Caco-2 (cell line): ENCODE data around the gene PCGF3. TPM values are rescaled to one million over a fixed set of nuclear protein-coding genes. Genes with fewer than 3 reads are reported as not detected.

Source experiments
- BruUV-seq: library from RNA; stranded (reverse); fragments of 400-500 nt; replicated peaks from 2 replicates; lab custom pipeline; 2021; lab: Mats Ljungman, UMichigan
- CTCF ChIA-PET: fragments of 300-600 bp; sonication (Branson Sonifier 250); formaldehyde crosslinking; loops from one replicate; lab custom pipeline; 2022; ENCODE audit warnings: antibody characterized with exemption; lab: Charles Lee
- POLR2A ChIA-PET: fragments of 300-600 bp; sonication (Branson Sonifier 250); formaldehyde crosslinking; loops from one replicate; lab custom pipeline; 2022; ENCODE audit warnings: antibody characterized with exemption; lab: Charles Lee
- DNase-seq, 2 experiments: peaks; one replicate each; pipeline versions ENCODE4 v3.0.0 to v3.0.0-alpha.2; 2020 to 2022
- H3K27me3 ChIP-seq: replicated peaks from 2 replicates; pipeline ENCODE4 v1.6.0; 2011; ENCODE audit warnings: low read length; ENCODE audit not compliant: control insufficient read depth, insufficient read depth
- H3K36me3 ChIP-seq: 2 replicates; pipeline ENCODE4 v1.5.1; 2011; ENCODE audit warnings: low read length; ENCODE audit not compliant: control insufficient read depth, insufficient read depth
- H3K4me1 ChIP-seq: fragments of 250-450 bp; sonication (Bioruptor Pico); 2 replicates; pipeline ENCODE4 v1.5.1; 2020; ENCODE audit warnings: mild to moderate bottlenecking
- H3K4me3 ChIP-seq: 2 replicates; pipeline ENCODE4 v1.5.1; 2011; ENCODE audit warnings: low read depth, mild to moderate bottlenecking, control low read depth, low read length
- H3K9me3 ChIP-seq: fragments of 250-450 bp; sonication (Bioruptor Pico); 2 replicates; pipeline ENCODE4 v1.5.1; 2020; ENCODE audit warnings: mild to moderate bottlenecking, moderate library complexity
- H3K27ac Mint-ChIP-seq: one replicate; pipeline ENCODE4 v1.8.0; 2022; ENCODE audit warnings: mixed read lengths; ENCODE audit not compliant: unreplicated experiment
- H3K27me3 Mint-ChIP-seq: one replicate; pipeline ENCODE4 v1.8.0; 2022; ENCODE audit warnings: mixed read lengths; ENCODE audit not compliant: insufficient read depth, unreplicated experiment
- H3K36me3 Mint-ChIP-seq: one replicate; pipeline ENCODE4 v1.8.0; 2022; ENCODE audit warnings: mild to moderate bottlenecking, mixed read lengths; ENCODE audit not compliant: insufficient read depth, unreplicated experiment
- H3K4me1 Mint-ChIP-seq: one replicate; pipeline ENCODE4 v1.8.0; 2022; ENCODE audit warnings: low read depth, mixed read lengths; ENCODE audit not compliant: unreplicated experiment
- H3K4me3 Mint-ChIP-seq: one replicate; pipeline ENCODE4 v1.8.0; 2022; ENCODE audit warnings: mild to moderate bottlenecking, moderate library complexity, mixed read lengths; ENCODE audit not compliant: unreplicated experiment
- H3K9me3 Mint-ChIP-seq: one replicate; pipeline ENCODE4 v1.8.0; 2022; ENCODE audit warnings: mixed read lengths; ENCODE audit not compliant: unreplicated experiment
- CTCF ChIP-seq, 2 experiments: fragments of 200-600 bp in 1 of 2; IDR thresholded peaks; 1 replicate in 1 of 2; 2 replicates in 1 of 2; pipeline versions ENCODE4 v1.5.1 to v1.8.0; 2011 to 2022; ENCODE audit warnings: antibody characterized with exemption in 1 of 2, control low read depth in 1 of 2, inconsistent platforms in 1 of 2, low read depth in 1 of 2, low read length in 1 of 2, mild to moderate bottlenecking in 1 of 2, moderate library complexity in 1 of 2; ENCODE audit not compliant: insufficient read depth in 1 of 2, severe bottlenecking in 1 of 2, unreplicated experiment in 1 of 2
- intact Hi-C: fragments of 100-400 bp; cut with micrococcal nuclease; formaldehyde crosslinking; loops from one replicate; pipeline ENCODE4 v1.10.0; 2022; ENCODE audit not compliant: unreplicated experiment
- total RNA-seq: library from RNA; stranded (reverse); gene quantifications from 2 replicates; pipeline ENCODE4 v1.2.3, GENCODE V29; 2022

The PCGF3 gene
- total RNA-seq, 1 experiment from 2014 or later = 38.0 TPM

DNA sequence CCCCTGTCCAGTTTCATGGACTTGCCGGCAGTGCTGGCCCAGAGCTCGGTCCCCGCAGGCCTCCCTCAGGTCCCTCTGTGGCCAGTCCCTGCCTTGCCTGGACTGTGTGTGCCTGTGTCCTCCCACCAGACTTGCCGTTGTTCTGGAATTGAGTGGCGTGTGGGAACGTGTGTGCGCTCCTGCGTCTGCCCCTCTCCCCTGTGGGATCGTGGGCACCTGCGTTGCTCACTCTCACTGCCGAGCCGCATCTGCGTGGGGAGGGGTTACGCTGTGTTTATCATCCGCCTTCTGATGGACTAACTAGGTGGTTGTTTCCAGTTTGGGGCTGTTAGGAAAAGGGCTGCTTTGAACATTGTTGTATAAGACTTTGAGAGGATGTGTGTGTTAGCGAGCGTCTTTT lies 21.2 kb downstream of the PCGF3 start:
- Histone ChIP-seq H3K9me3 (no peaks in the 10 kb centered on the region), H3K36me3 (peaks cover 2% of the 10 kb centered on the region; the same call in 1 of the 2 replicates), H3K4me3 (no peak overlapping the region), H3K27me3 (no peaks in the 10 kb centered on the region), H3K4me1 (no peaks in the 10 kb centered on the region)
- BruUV-seq = no TSS peak
- Mint-ChIP-seq H3K27ac (no peak overlapping the region), H3K4me1 (peaks cover 9% of the 10 kb centered on the region), H3K4me3 (no peak overlapping the region), H3K27me3 (no peaks in the 10 kb centered on the region), H3K36me3 (peaks cover 33% of the 10 kb centered on the region), H3K9me3 (no peaks in the 10 kb centered on the region)
- POLR2A ChIA-PET = no interaction called here
- CTCF ChIA-PET = no interaction called here
- intact Hi-C loops = no loop called here
- TF ChIP-seq CTCF (IDR thresholded peaks at IDR 0.05; ENCODE audit: insufficient read depth in 1 of 2, low read depth in 1 of 2, low read length in 1 of 2, severe bottlenecking in 1 of 2, unreplicated experiment in 1 of 2) = no peak
- no peak for DNase-seq

DNA sequence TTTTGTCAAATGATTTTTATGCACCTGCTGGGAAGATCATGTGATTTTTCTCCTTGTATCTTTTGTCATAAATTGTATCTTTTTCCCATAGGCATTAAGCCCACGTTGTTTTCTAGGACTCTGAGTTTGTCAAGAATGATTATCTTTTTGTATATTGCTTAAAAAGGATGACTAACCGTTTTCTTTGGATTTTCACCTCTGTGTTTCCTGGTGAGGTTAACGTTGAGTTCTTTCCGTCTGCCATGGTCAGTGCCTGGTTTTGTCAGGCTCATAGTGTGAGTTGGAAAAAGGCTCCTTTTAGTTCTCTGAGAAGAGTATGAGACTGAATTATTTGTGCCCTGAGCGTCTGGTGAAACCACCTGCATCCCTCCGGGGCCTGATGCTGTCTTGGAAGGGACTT lies 21.9 kb downstream of the PCGF3 start:
- Histone ChIP-seq H3K9me3 (no peaks in the 10 kb centered on the region), H3K27me3 (no peaks in the 10 kb centered on the region), H3K4me3 (no peak overlapping the region), H3K4me1 (no peaks in the 10 kb centered on the region), H3K36me3 (peaks cover 2% of the 10 kb centered on the region; the same call in 1 of the 2 replicates)
- no peak for DNase-seq
- TF ChIP-seq CTCF (IDR thresholded peaks at IDR 0.05; ENCODE audit: insufficient read depth in 1 of 2, low read depth in 1 of 2, low read length in 1 of 2, severe bottlenecking in 1 of 2, unreplicated experiment in 1 of 2) = no peak
- Mint-ChIP-seq H3K9me3 (no peaks in the 10 kb centered on the region), H3K27ac (no peak overlapping the region), H3K4me3 (no peak overlapping the region), H3K36me3 (peaks cover 32% of the 10 kb centered on the region), H3K4me1 (peaks cover 9% of the 10 kb centered on the region), H3K27me3 (no peaks in the 10 kb centered on the region)
- POLR2A ChIA-PET = no interaction called here
- CTCF ChIA-PET = no interaction called here
- no TSS peak for BruUV-seq
- intact Hi-C loops = no loop called here

DNA sequence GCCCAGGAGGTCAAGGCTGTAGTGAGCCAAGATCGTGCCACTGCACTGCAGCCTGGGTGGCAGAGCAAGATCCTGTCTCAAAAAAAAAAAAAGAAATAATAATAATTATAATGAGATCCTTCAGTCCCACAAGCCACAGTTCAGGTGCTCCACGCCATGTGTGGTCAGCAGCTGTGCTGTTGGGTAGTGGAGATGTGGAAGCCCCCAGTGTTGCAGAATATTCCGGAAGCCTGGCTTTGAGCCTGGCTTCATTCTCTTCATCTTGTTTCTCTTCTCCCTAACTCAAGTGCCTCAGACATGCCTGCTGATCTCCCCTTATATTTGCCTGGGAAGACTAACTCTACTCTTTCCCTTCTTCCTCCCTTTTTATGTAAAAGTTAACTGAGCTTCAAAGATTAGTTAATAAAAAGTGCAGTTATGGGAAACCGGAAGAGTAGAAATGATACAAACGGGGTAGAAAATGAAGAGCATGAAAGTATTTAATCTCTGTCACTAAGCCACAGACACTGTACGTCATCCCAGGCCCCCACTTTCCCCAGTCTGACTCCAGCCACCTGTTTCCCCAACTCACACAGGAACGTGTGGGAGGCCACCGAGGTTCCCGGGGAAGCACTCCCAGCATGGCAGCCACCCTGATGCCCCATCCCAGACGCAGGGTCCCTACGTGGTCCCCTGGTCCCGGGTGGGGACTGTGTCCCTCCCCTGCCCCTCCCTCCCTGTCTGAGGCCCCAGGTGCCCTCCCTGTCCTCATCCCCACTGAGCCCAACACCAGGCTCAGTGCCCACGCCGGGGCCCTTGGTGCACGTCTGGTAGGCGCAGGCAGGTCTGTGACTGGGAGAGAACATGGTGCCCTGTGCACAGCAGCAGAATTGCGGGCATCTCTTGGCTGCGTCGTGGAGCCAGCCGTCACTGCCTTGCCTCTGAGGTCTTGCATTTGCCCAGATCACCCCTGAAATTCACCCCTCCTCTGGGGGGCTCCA lies 24.0 kb downstream of the PCGF3 start:
- Mint-ChIP-seq H3K9me3 (no peaks in the 10 kb centered on the region), H3K36me3 (peaks cover 41% of the 10 kb centered on the region), H3K4me1 (peaks cover 9% of the 10 kb centered on the region), H3K27me3 (no peaks in the 10 kb centered on the region), H3K27ac (no peak overlapping the region), H3K4me3 (no peak overlapping the region)
- TF ChIP-seq CTCF (IDR thresholded peaks at IDR 0.05; ENCODE audit: insufficient read depth in 1 of 2, low read depth in 1 of 2, low read length in 1 of 2, severe bottlenecking in 1 of 2, unreplicated experiment in 1 of 2) = no peak
- BruUV-seq = no TSS peak
- ChIA-PET POLR2A (no interaction called here), CTCF (no interaction called here)
- DNase-seq = no peak
- H3K36me3 ChIP-seq = peaks cover 2% of the 10 kb centered on the region; the same call in 1 of the 2 replicates
- no peaks in the 10 kb centered on the region for H3K27me3 ChIP-seq
- H3K4me1 ChIP-seq = no peaks in the 10 kb centered on the region
- H3K9me3 ChIP-seq = no peaks in the 10 kb centered on the region
- intact Hi-C loops = no loop called here
- H3K4me3 ChIP-seq = no peak overlapping the region
